IMR-90 (cell line): Measurements from ENCODE around the gene PCDHGB5. TPM values are rescaled to one million over a fixed set of nuclear protein-coding genes. Genes with fewer than 3 reads are reported as not detected.

Source experiments
- ATAC-seq: fragments of 200-7000 bp; cut with Tn5 transposase; 2 replicates; pipeline ENCODE4 v1.9.1; 2020; ENCODE audit warnings: low read depth, mild to moderate bottlenecking, moderate library complexity
- BruUV-seq: library from RNA; stranded (reverse); fragments of 400-500 nt; replicated peaks from 2 replicates; lab custom pipeline; 2021; lab: Mats Ljungman, UMichigan
- CTCF ChIA-PET: fragments of 300-600 bp; formaldehyde crosslinking; extraction: SDS; loops from one replicate; lab custom pipeline; 2021; ENCODE audit warnings: antibody characterized with exemption; lab: Yijun Ruan, JAX
- POLR2A ChIA-PET: fragments of 300-600 bp; sonication (Branson Sonifier 250); formaldehyde crosslinking; loops from one replicate; lab custom pipeline; 2022; ENCODE audit warnings: antibody characterized with exemption; ENCODE audit not compliant: unreplicated experiment; lab: Charles Lee
- DNase-seq: peaks from one replicate; pipeline ENCODE4 v3.0.0; 2013
- H2AFZ ChIP-seq: replicated peaks from 2 replicates; pipeline ENCODE3; 2013; ENCODE audit warnings: low read length, mild to moderate bottlenecking; ENCODE audit not compliant: poor library complexity
- H2AK5ac ChIP-seq: 2 replicates; pipeline ENCODE4 v1.6.1; 2013; ENCODE audit warnings: low read depth, low read length, inconsistent platforms
- H2AK9ac ChIP-seq: replicated peaks from 2 replicates; pipeline ENCODE3; 2013; ENCODE audit warnings: mild to moderate bottlenecking, low read depth, low read length, moderate library complexity; ENCODE audit not compliant: poor library complexity
- H2BK120ac ChIP-seq: 2 replicates; pipeline ENCODE4 v1.6.1; 2013; ENCODE audit warnings: low read depth, low read length, inconsistent platforms
- H2BK15ac ChIP-seq: 3 replicates; pipeline ENCODE4 v1.6.1; 2013; ENCODE audit warnings: low read depth, low read length, inconsistent platforms
- H2BK20ac ChIP-seq: 2 replicates; pipeline ENCODE4 v1.6.1; 2013; ENCODE audit warnings: low read depth, mild to moderate bottlenecking, inconsistent platforms, low read length, moderate library complexity
- H2BK5ac ChIP-seq: 2 replicates; pipeline ENCODE4 v1.6.1; 2013; ENCODE audit warnings: mild to moderate bottlenecking, low read depth, low read length, inconsistent platforms; ENCODE audit not compliant: poor library complexity, severe bottlenecking
- H3K14ac ChIP-seq: replicated peaks from 2 replicates; pipeline ENCODE4 v1.6.1; 2013; ENCODE audit warnings: low read depth, low read length, inconsistent platforms
- H3K18ac ChIP-seq: 2 replicates; pipeline ENCODE4 v1.6.1; 2013; ENCODE audit warnings: low read depth, low read length, control low read depth
- H3K23ac ChIP-seq: 2 replicates; pipeline ENCODE4 v1.6.1; 2013; ENCODE audit warnings: low read depth, low read length, inconsistent platforms
- H3K27ac ChIP-seq: 2 replicates; pipeline ENCODE4 v1.5.1; 2013; ENCODE audit warnings: mild to moderate bottlenecking, control low read depth, low read length; ENCODE audit not compliant: insufficient read depth
- H3K27me3 ChIP-seq: 2 replicates; pipeline ENCODE4 v1.6.1; 2013; ENCODE audit warnings: low read length; ENCODE audit not compliant: control insufficient read depth, insufficient read depth
- H3K36me3 ChIP-seq: 2 replicates; pipeline ENCODE4 v1.6.1; 2013; ENCODE audit warnings: low read length, mixed read lengths; ENCODE audit not compliant: control insufficient read depth, insufficient read depth
- H3K4ac ChIP-seq: 2 replicates; pipeline ENCODE4 v1.6.1; 2013; ENCODE audit warnings: low read depth, low read length, inconsistent platforms
- H3K4me1 ChIP-seq: 2 replicates; pipeline ENCODE4 v1.6.1; 2013; ENCODE audit warnings: low read length, mixed read lengths; ENCODE audit not compliant: control insufficient read depth, insufficient read depth
- H3K4me2 ChIP-seq: 2 replicates; pipeline ENCODE4 v1.6.1; 2013; ENCODE audit warnings: low read depth, mild to moderate bottlenecking, control low read depth, low read length, moderate library complexity
- H3K4me3 ChIP-seq: 2 replicates; pipeline ENCODE4 v1.5.1; 2013; ENCODE audit warnings: low read depth, mild to moderate bottlenecking, control low read depth, low read length, moderate library complexity; ENCODE audit not compliant: insufficient read depth
- H3K56ac ChIP-seq: 2 replicates; pipeline ENCODE4 v1.6.1; 2013; ENCODE audit warnings: low read length, inconsistent platforms; ENCODE audit not compliant: insufficient read depth; ENCODE audit errors: extremely low read depth
- H3K79me1 ChIP-seq, 2 experiments: 2 replicates each; pipeline ENCODE4 v1.6.1; 2013; ENCODE audit warnings: low read length in 2 of 2, inconsistent platforms in 1 of 2, low read depth in 1 of 2
- H3K9ac ChIP-seq: 2 replicates; pipeline ENCODE4 v1.6.1; 2013; ENCODE audit warnings: low read depth, low read length, control low read depth
- H3K9me1 ChIP-seq: 2 replicates; pipeline ENCODE4 v1.6.1; 2013; ENCODE audit warnings: low read length, inconsistent platforms; ENCODE audit not compliant: insufficient read depth
- H3K9me3 ChIP-seq: 2 replicates; pipeline ENCODE4 v1.6.1; 2013; ENCODE audit warnings: low read length; ENCODE audit not compliant: control insufficient read depth, insufficient read depth
- H4K20me1 ChIP-seq: 2 replicates; pipeline ENCODE4 v1.6.1; 2013; ENCODE audit warnings: low read length, inconsistent platforms; ENCODE audit not compliant: insufficient read depth
- H4K5ac ChIP-seq: 2 replicates; pipeline ENCODE4 v1.6.1; 2013; ENCODE audit warnings: mild to moderate bottlenecking, low read depth, low read length, control low read depth
- H4K8ac ChIP-seq, 2 experiments: 2 replicates each; pipeline ENCODE4 v1.6.1; 2013; ENCODE audit warnings: low read depth in 2 of 2, low read length in 2 of 2, control low read depth in 1 of 2, inconsistent platforms in 1 of 2
- H4K91ac ChIP-seq: 2 replicates; pipeline ENCODE4 v1.6.1; 2013; ENCODE audit warnings: low read depth, low read length, inconsistent platforms; ENCODE audit not compliant: insufficient read depth
- CEBPB ChIP-seq: IDR thresholded peaks from 2 replicates; pipeline ENCODE4 v1.6.1; 2012; ENCODE audit warnings: low read depth, low read length, improper control_type of control experiment
- ELK1 ChIP-seq: fragments of 150-350 bp; IDR thresholded peaks from 2 replicates; pipeline ENCODE4 v1.6.1; 2016; ENCODE audit warnings: low read depth, mild to moderate bottlenecking, low read length, moderate library complexity, borderline replicate concordance
- FOS ChIP-seq: fragments of 150-350 bp; IDR thresholded peaks from 2 replicates; pipeline ENCODE4 v1.6.1; 2016; ENCODE audit warnings: low read depth, low read length
- WGBS, 2 experiments: methylation state at CpG; one replicate each; pipeline versions ENCODE4 v1.1.5 to v1.1.7; 2013; ENCODE audit warnings: missing lambda C conversion rate in 2 of 2; ENCODE audit not compliant: insufficient read length in 1 of 2; ENCODE audit errors: extremely low coverage in 2 of 2; 5-methylcytosine and 5-hydroxymethylcytosine counted together
- dilution Hi-C: fragments of 300-500 bp; cut with HindIII; formaldehyde crosslinking; loops from one replicate; pipeline ENCODE4 v1.14.3; 2018; ENCODE audit warnings: low sequenced_read_pairs; ENCODE audit not compliant: unreplicated experiment
- in situ Hi-C: fragments of 300-500 bp; cut with MboI; formaldehyde crosslinking; loops from 3 replicates; pipeline ENCODE4 v1.14.3; 2019; ENCODE audit warnings: low sequenced_read_pairs, inconsistent platforms, mixed read lengths
- intact Hi-C: fragments of 100-400 bp; cut with micrococcal nuclease; formaldehyde crosslinking; loops from 2 replicates; pipeline ENCODE4 v1.10.0; 2022
- polyA plus RNA-seq, 3 experiments: library from polyadenylated mRNA; depleted of rRNA; stranded (reverse); fragments of >200 nt; gene quantifications; 2 replicates each; pipeline ENCODE4 v1.2.3, GENCODE V29; 2012; ENCODE audit warnings: low replicate concordance in 1 of 3
- total RNA-seq: library from RNA; depleted of rRNA; stranded (reverse); fragments of >200 nt; gene quantifications from 2 replicates; pipeline ENCODE4 v1.2.3, GENCODE V29; 2012

The PCDHGB5 gene
- total and polyA plus RNA-seq, 2 of the 4 experiments (the other 2 are of a cell fraction), result 17.2 to 20.0 TPM

GRCh38 chr5:141427783-141428426 is 30.2 kb downstream of the PCDHGB5 start:
- ChIA-PET POLR2A (no interaction called here), CTCF (interaction anchor here (1.0 kb wide), 1 partner anchor 9 kb away, joined by 3 read pairs; no protein-coding TSS in a partner anchor)
- DNase-seq, result no peak
- no peaks in the 10 kb centered on the region for H3K4me1 ChIP-seq
- peaks cover 47% of the 10 kb centered on the region; the same call in 1 of the 2 replicates for H3K9me3 ChIP-seq
- H3K56ac ChIP-seq, result no peak overlapping the region
- H3K4me3 ChIP-seq, result no peak overlapping the region
- H3K18ac ChIP-seq, result no peak overlapping the region
- no peaks in the 10 kb centered on the region for H3K9me1 ChIP-seq
- no peak overlapping the region for H2AFZ ChIP-seq
- H3K9ac ChIP-seq, result no peak overlapping the region
- H3K79me1 ChIP-seq, result peaks cover 9 to 21% of the 10 kb centered on the region in 2 experiments; a peak in 2 of 4 replicates
- H3K4ac ChIP-seq, result no peak overlapping the region
- intact Hi-C loops (no loop called here), dilution Hi-C loops (no loop called here), in situ Hi-C loops (no loop called here)
- H4K5ac ChIP-seq, result no peak overlapping the region
- no peak for TF ChIP-seq FOS
- no peak for TF ChIP-seq ELK1
- no peak for TF ChIP-seq CEBPB
- WGBS, 2 experiments, result 63% methylated on average over 41 of the region's 53 CpGs; no CpG with 5 or more reads in 1 of the 2 experiments
- no peak overlapping the region for H3K23ac ChIP-seq
- no peaks in the 10 kb centered on the region for H3K27me3 ChIP-seq
- no peak overlapping the region for H3K14ac ChIP-seq
- no TSS peak for BruUV-seq
- H2AK5ac ChIP-seq, result no peak overlapping the region
- peaks cover 25% of the 10 kb centered on the region for H3K36me3 ChIP-seq
- H4K91ac ChIP-seq, result no peak overlapping the region
- ATAC-seq, result no peak
- no peaks in the 10 kb centered on the region for H4K20me1 ChIP-seq
- H2BK5ac ChIP-seq, result no peak overlapping the region
- no peak overlapping the region for H2BK120ac ChIP-seq
- no peak overlapping the region for H2BK15ac ChIP-seq
- peak overlapping the region; percentile 5 for H2AK9ac ChIP-seq
- no peak overlapping the region for H3K4me2 ChIP-seq
- H2BK20ac ChIP-seq, result no peak overlapping the region
- no peak overlapping the region for H4K8ac ChIP-seq
- H3K27ac ChIP-seq, result no peak overlapping the region
